ENCODE data around the gene RHOT2. TPM values are rescaled to one million over a fixed set of nuclear protein-coding genes. Genes with fewer than 3 reads are reported as not detected.

Gene RHOT2
- total RNA-seq, 1 experiment from 2014 or later = 163 TPM

DNA sequence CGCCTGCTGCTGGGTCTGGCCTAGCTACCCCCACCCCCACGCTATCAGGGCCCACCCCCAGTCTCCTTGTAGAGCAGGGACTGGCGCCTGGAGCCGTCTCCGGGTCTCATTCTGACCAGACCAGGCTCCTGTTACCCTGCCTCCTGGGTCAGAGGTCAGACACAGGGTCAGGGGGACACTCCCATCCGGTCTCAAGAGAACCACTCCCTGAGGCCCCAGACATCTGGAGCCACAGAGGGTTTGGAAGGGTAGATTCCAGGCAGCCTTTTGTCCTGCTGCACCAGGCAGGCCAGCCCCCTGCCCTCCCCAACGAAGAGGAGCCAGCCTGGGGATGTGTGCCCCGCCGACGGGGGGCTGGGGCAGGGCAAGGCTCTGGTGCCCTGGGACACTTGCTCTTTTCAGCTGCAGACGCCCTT, 38.1 kb upstream of the RHOT2 start:
- TF ChIP-seq, protein P1, sequence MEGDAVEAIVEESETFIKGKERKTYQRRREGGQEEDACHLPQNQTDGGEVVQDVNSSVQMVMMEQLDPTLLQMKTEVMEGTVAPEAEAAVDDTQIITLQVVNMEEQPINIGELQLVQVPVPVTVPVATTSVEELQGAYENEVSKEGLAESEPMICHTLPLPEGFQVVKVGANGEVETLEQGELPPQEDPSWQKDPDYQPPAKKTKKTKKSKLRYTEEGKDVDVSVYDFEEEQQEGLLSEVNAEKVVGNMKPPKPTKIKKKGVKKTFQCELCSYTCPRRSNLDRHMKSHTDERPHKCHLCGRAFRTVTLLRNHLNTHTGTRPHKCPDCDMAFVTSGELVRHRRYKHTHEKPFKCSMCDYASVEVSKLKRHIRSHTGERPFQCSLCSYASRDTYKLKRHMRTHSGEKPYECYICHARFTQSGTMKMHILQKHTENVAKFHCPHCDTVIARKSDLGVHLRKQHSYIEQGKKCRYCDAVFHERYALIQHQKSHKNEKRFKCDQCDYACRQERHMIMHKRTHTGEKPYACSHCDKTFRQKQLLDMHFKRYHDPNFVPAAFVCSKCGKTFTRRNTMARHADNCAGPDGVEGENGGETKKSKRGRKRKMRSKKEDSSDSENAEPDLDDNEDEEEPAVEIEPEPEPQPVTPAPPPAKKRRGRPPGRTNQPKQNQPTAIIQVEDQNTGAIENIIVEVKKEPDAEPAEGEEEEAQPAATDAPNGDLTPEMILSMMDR (IDR thresholded peaks at IDR 0.05; ENCODE audit: unreplicated experiment) = no peak
- intact Hi-C loops (cut with micrococcal nuclease; ENCODE audit: unreplicated experiment) = loop anchor here (10.0 kb wide), 1 partner anchor 105 kb away; the partner anchor contains the start of gene CAPN15
- no peaks in the 10 kb centered on the region for H3K4me1 Mint-ChIP-seq (ENCODE audit: low read depth, unreplicated experiment)
- no TSS peak for BruUV-seq (replicated peaks)
- no peak overlapping the region for H3K4me3 Mint-ChIP-seq (ENCODE audit: low read depth, unreplicated experiment)
- no peak for DNase-seq
- H3K27me3 Mint-ChIP-seq (ENCODE audit: unreplicated experiment) = no peaks in the 10 kb centered on the region
- CTCF ChIA-PET = no interaction called here
- no peaks in the 10 kb centered on the region for H3K9me3 Mint-ChIP-seq (ENCODE audit: low read depth, unreplicated experiment)
- peak overlapping the region; percentile 50 for H3K27ac Mint-ChIP-seq (ENCODE audit: unreplicated experiment)
- peaks cover 77% of the 10 kb centered on the region for H3K36me3 Mint-ChIP-seq (ENCODE audit: insufficient read depth, unreplicated experiment)

DNA sequence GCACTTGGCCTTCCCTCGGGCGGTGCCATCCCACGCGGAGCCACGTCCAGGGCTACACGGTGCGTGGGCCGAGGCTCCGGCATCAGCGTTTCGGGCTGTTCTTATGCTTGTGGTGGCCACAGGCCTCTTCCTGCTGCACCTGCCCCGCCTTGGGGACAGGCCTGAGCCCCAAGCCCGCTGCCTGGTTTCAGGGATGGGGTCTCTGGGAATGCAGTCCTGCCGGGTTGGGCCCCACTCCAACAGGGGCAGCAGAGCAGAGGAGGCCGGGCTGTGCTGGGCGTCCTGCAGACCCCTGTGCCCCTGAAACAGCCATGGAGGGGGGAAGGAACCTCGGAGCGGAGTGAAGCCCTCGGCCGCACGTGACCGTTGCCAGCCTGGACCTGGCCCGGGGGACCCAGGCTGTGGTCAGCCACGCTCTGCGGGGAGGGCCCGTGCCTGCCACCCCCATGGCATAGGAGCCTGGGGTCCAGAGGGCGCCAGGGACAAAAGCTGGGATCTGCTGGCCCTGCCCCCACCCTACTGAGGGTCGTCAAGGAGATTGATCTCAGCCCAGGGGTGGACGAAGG, 37.6 kb upstream of the RHOT2 start:
- DNase-seq = no peak

DNA sequence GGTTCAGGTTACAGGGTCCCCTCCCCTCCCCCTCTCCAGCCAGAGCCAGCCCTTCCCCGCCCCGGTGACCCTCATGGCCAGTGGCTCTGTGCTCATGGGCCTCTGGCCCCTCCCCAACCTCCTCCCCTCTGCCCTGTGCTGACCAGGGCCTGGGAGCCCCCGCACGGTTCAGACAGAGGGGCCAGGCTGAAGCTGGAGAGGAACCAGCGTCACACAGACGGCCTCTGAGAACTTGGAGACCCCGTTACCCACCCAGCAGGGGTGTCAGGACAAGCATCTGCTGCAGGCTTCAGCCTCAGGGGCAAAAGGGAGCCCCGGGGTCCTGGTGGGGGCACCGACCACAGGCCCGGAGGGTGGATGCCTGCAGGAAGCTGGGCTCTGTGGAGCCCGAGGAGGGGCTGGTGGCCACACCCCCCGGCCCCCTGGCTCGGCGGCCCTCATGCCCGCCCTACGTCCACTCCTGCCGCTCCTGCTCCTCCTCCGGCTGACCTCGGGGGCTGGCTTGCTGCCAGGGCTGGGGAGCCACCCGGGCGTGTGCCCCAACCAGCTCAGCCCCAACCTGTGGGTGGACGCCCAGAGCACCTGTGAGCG, 37.0 kb upstream of the RHOT2 start, which contains the start of gene WFIKKN1:
Gene WFIKKN1, plus strand, starts transcription at position 171 of the 591 bp plus-strand sequence. Its CDS starts 269 bp downstream, at position 440.
- CTCF ChIA-PET = no interaction called here
- Mint-ChIP-seq H3K4me3 (ENCODE audit: low read depth, unreplicated experiment) (no peak within 1 kb of the TSS), H3K27ac (ENCODE audit: unreplicated experiment) (peak within 1 kb of the TSS; percentile 50), H3K9me3 (ENCODE audit: low read depth, unreplicated experiment) (no peaks in the 10 kb centered on the region), H3K27me3 (ENCODE audit: unreplicated experiment) (no peaks in the 10 kb centered on the region), H3K36me3 (ENCODE audit: insufficient read depth, unreplicated experiment) (peaks cover 87% of the 10 kb centered on the region), H3K4me1 (ENCODE audit: low read depth, unreplicated experiment) (no peaks in the 10 kb centered on the region)
- intact Hi-C loops (cut with micrococcal nuclease; ENCODE audit: unreplicated experiment) = loop anchor here (10.0 kb wide), 1 partner anchor 106 kb away; the partner anchor contains the start of gene CAPN15
- peak; percentile 80 for DNase-seq
- TF ChIP-seq, protein P1 (IDR thresholded peaks at IDR 0.05; ENCODE audit: unreplicated experiment) = no peak
- BruUV-seq (replicated peaks) = no TSS peak

More for the DNA sequence above, 37.6 kb upstream of the RHOT2 start:
- no TSS peak for BruUV-seq (replicated peaks)
- intact Hi-C loops (cut with micrococcal nuclease; ENCODE audit: unreplicated experiment) = loop anchor here (10.0 kb wide), 1 partner anchor 106 kb away; the partner anchor contains the start of gene CAPN15
- TF ChIP-seq, protein P1 (IDR thresholded peaks at IDR 0.05; ENCODE audit: unreplicated experiment) = no peak
- Mint-ChIP-seq H3K27me3 (ENCODE audit: unreplicated experiment) (no peaks in the 10 kb centered on the region), H3K27ac (ENCODE audit: unreplicated experiment) (peak overlapping the region; percentile 50), H3K4me1 (ENCODE audit: low read depth, unreplicated experiment) (no peaks in the 10 kb centered on the region), H3K4me3 (ENCODE audit: low read depth, unreplicated experiment) (no peak overlapping the region), H3K36me3 (ENCODE audit: insufficient read depth, unreplicated experiment) (peaks cover 81% of the 10 kb centered on the region), H3K9me3 (ENCODE audit: low read depth, unreplicated experiment) (no peaks in the 10 kb centered on the region)
- CTCF ChIA-PET = no interaction called here

DNA sequence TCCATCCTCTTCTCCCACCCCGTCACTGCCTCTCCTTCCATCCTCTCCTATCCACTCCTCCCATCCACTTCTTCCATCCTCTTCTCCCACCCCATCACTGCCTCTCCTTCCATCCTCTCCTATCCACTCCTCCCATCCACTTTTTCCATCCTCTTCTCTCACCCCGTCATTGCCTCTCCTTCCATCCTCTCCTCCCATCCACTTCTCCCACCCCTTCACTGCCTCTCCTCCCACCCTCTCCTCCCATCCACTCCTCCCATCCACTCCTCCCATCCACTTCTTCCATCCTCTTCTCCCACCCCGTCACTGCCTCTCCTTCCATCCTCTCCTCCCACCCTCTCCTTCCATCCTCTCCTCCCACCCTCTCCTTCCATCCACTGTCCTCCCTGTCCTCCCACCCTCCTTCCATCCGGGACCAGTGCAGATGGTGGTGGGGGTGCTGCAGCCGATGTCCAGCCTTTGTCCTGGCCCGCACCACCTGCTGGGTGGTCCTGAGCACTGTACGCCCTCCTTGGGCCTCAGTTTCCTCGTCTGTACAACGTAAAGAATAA, 36.0 kb upstream of the RHOT2 start:
- CTCF ChIA-PET = no interaction called here
- TF ChIP-seq, protein P1 (IDR thresholded peaks at IDR 0.05; ENCODE audit: unreplicated experiment) = no peak
- no peak overlapping the region for H3K27ac Mint-ChIP-seq (ENCODE audit: unreplicated experiment)
- no TSS peak for BruUV-seq (replicated peaks)
- intact Hi-C loops (cut with micrococcal nuclease; ENCODE audit: unreplicated experiment) = loop anchor here (10.0 kb wide), 1 partner anchor 107 kb away; the partner anchor contains the start of gene CAPN15
- DNase-seq = no peak
- H3K27me3 Mint-ChIP-seq (ENCODE audit: unreplicated experiment) = no peaks in the 10 kb centered on the region
- no peak overlapping the region for H3K4me3 Mint-ChIP-seq (ENCODE audit: low read depth, unreplicated experiment)
- H3K36me3 Mint-ChIP-seq (ENCODE audit: insufficient read depth, unreplicated experiment) = peaks cover 91% of the 10 kb centered on the region
- peaks cover 6% of the 10 kb centered on the region for H3K4me1 Mint-ChIP-seq (ENCODE audit: low read depth, unreplicated experiment)
- H3K9me3 Mint-ChIP-seq (ENCODE audit: low read depth, unreplicated experiment) = no peaks in the 10 kb centered on the region
